HepG2 (cell line): ENCODE data around the gene ZNF763. TPM values are rescaled to one million over a fixed set of nuclear protein-coding genes. Genes with fewer than 3 reads are reported as not detected.
A peak's percentile ranks its signal among the peaks of the same experiment; 100 is the strongest.

Experiments used
- ATRX ChIP-seq: sonication (generic); formaldehyde crosslinking; IDR thresholded peaks from 2 replicates; pipeline ENCODE4 v1.4.0; 2020; ENCODE audit warnings: missing genetic modification reagents, borderline replicate concordance
- CHCHD3 ChIP-seq: sonication (generic); formaldehyde crosslinking; IDR thresholded peaks from 2 replicates; pipeline ENCODE4 v1.8.0; 2022; ENCODE audit warnings: mild to moderate bottlenecking, missing genetic modification reagents, moderate library complexity
- DNMT1 ChIP-seq: sonication (generic); formaldehyde crosslinking; IDR thresholded peaks from 2 replicates; pipeline ENCODE4 v1.5.1; 2020; ENCODE audit warnings: mild to moderate bottlenecking, missing genetic modification reagents
- MTF2 ChIP-seq: sonication (generic); formaldehyde crosslinking; IDR thresholded peaks from 2 replicates; pipeline ENCODE4 v1.5.0; 2020; ENCODE audit warnings: missing genetic modification reagents, borderline replicate concordance
- NFYC ChIP-seq: IDR thresholded peaks from 2 replicates; pipeline ENCODE4 v1.6.1; 2016; ENCODE audit warnings: missing genetic modification reagents, missing compliant biosample characterization
- PLRG1 ChIP-seq: fragments of 450-650 bp; conservative IDR thresholded peaks from 2 replicates; pipeline ENCODE4 v1.6.1; 2016
- RAD51 ChIP-seq: fragments of 450-650 bp; IDR thresholded peaks from 2 replicates; pipeline ENCODE4 v1.6.1; 2016; ENCODE audit warnings: borderline replicate concordance
- RFXAP ChIP-seq: sonication (generic); formaldehyde crosslinking; IDR thresholded peaks from 2 replicates; pipeline ENCODE4 v1.4.0; 2020; ENCODE audit warnings: missing genetic modification reagents, borderline replicate concordance
- RORA ChIP-seq: sonication (generic); formaldehyde crosslinking; IDR thresholded peaks from 2 replicates; pipeline ENCODE4 v1.5.0; 2020; ENCODE audit warnings: mild to moderate bottlenecking, missing genetic modification reagents, moderate library complexity
- RXRB ChIP-seq: IDR thresholded peaks from 2 replicates; pipeline ENCODE4 v1.6.1; 2016; ENCODE audit warnings: borderline replicate concordance, missing genetic modification reagents, missing compliant biosample characterization
- SP140L ChIP-seq: sonication (generic); formaldehyde crosslinking; IDR thresholded peaks from 2 replicates; pipeline ENCODE4 v1.4.0; 2020; ENCODE audit warnings: missing genetic modification reagents, borderline replicate concordance
- TBP ChIP-seq: sonication (generic); formaldehyde crosslinking; IDR thresholded peaks from 2 replicates; pipeline ENCODE4 v1.5.0; 2020; ENCODE audit warnings: missing genetic modification reagents
- TMF1 ChIP-seq: sonication (generic); formaldehyde crosslinking; IDR thresholded peaks from 2 replicates; pipeline ENCODE4 v1.8.1; 2022; ENCODE audit warnings: low read depth, missing genetic modification reagents
- ZBTB7B ChIP-seq: sonication (generic); formaldehyde crosslinking; IDR thresholded peaks from 2 replicates; pipeline ENCODE4 v1.4.0; 2020; ENCODE audit warnings: missing genetic modification reagents
- ZNF670 ChIP-seq: sonication (generic); formaldehyde crosslinking; IDR thresholded peaks from 2 replicates; pipeline ENCODE4 v1.8.0; 2022; ENCODE audit warnings: mild to moderate bottlenecking, missing genetic modification reagents, borderline replicate concordance
- ZNF766 ChIP-seq: sonication (generic); formaldehyde crosslinking; IDR thresholded peaks from 2 replicates; pipeline ENCODE4 v1.5.0; 2020; ENCODE audit warnings: missing genetic modification reagents, borderline replicate concordance
- ZNF841 ChIP-seq: sonication (generic); formaldehyde crosslinking; IDR thresholded peaks from 2 replicates; pipeline ENCODE4 v1.8.1; 2023; ENCODE audit warnings: missing genetic modification reagents, borderline replicate concordance
- polyA plus RNA-seq, 8 experiments: library from polyadenylated mRNA; depleted of rRNA in 3 of 8; stranded (reverse) in 7 of 8; unstranded in 1 of 8; fragments of >200 nt; fragmentation: Illumina TruSeq in 4 of 8; extraction: Trizol in 4 of 8; gene quantifications; 2 replicates each; pipeline versions ENCODE4 v1.2.1 to v1.2.3, GENCODE V29; 2011 to 2016; ENCODE audit warnings: low read depth in 4 of 8, missing spikeins in 1 of 8, mixed read lengths in 1 of 8; ENCODE audit not compliant: insufficient read depth in 1 of 8
- total RNA-seq, 5 experiments: library from RNA; depleted of rRNA; stranded (reverse); fragments of >200 nt; fragmentation: Illumina TruSeq; extraction: Trizol; gene quantifications; 2 replicates each; pipeline ENCODE4 v1.2.3, GENCODE V29; 2016; ENCODE audit warnings: low read depth in 1 of 5
- TF ChIP-seq, protein P1 (sequence below): IDR thresholded peaks from 2 replicates; pipeline ENCODE4 v1.6.1; 2016; ENCODE audit warnings: missing compliant biosample characterization, missing genetic modification reagents, borderline replicate concordance
- TF ChIP-seq, protein P2 (sequence below): sonication (generic); formaldehyde crosslinking; IDR thresholded peaks from 2 replicates; pipeline ENCODE4 v1.5.0; 2020; ENCODE audit warnings: mild to moderate bottlenecking, missing genetic modification reagents
- TF ChIP-seq, protein P3 (sequence below): sonication (generic); formaldehyde crosslinking; IDR thresholded peaks from 2 replicates; pipeline ENCODE4 v1.4.0; 2020; ENCODE audit warnings: missing genetic modification reagents, mild to moderate bottlenecking, borderline replicate concordance
- TF ChIP-seq, protein P4 (sequence below): sonication (generic); formaldehyde crosslinking; IDR thresholded peaks from 2 replicates; pipeline ENCODE4 v1.8.0; 2022; ENCODE audit warnings: mild to moderate bottlenecking, missing genetic modification reagents, moderate library complexity
- TF ChIP-seq, protein P5 (sequence below): sonication (generic); formaldehyde crosslinking; conservative IDR thresholded peaks from 2 replicates; pipeline ENCODE4 v1.4.0; 2020; ENCODE audit warnings: missing genetic modification reagents

The ZNF763 gene
- total and polyA plus RNA-seq, 2 of the 13 experiments (the other 11 are each of a cell fraction or from before 2014, with no cell fraction given), result 0.08 to 0.42 TPM

DNA sequence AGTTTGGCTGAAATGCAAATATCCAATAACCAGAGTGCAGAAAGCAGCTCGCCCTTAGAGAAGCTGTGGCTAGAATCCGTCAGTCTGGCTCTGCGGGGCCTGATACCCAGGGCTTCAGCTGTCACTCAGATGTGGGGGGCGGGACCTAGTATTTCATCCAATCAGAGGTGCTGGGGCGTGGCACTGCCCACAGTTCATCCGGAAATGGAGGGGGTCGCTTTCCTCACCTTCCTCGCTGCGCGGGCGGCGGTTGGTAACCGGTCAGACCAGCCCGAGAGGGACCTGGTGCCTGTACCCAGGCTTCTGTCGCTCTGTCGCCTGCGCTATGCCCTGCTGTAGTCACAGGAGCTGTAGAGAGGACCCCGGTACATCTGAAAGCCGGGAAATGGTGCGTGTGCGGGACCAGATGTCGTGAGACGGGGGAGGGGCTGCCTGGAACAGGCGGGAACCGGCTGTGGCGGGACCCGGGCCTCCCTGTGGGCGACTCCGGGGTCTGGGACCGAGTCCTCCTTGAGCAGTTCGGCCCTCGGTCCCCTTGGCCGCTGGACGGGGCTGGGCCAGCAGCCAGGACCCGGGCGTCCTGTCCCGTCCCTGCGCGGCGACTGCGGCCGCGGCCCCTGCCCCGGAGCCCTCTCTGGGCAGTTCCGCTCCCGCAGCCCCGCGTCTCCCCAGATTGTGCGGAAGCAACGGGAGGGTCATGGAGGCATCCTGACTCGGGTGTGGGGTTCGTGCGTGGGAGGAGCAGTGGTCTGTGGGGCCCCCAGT is 39.8 kb upstream of the ZNF763 start, which contains the start of gene ZNF700 (continued):
- TF ChIP-seq ZNF766 (CRISPR knock-in tag) (0 out of 2 replicates have a peak, but pooled peaks have one; percentile 31), TMF1 (CRISPR knock-in tag) (no peak), CHCHD3 (CRISPR knock-in tag) (no peak), RFXAP (CRISPR knock-in tag) (no peak), ZBTB7B (CRISPR knock-in tag) (peak; percentile 70), TBP (CRISPR knock-in tag) (no peak), ZNF841 (CRISPR knock-in tag) (0 out of 2 replicates have a peak, but pooled peaks have one; percentile 85), ZNF670 (CRISPR knock-in tag) (peak; percentile 21; the same call in 1 of the 2 replicates), RAD51 (no peak), DNMT1 (CRISPR knock-in tag) (no peak), RORA (CRISPR knock-in tag) (no peak), RXRB (CRISPR knock-in tag) (peak; percentile 27; the same call in 1 of the 2 replicates), SP140L (CRISPR knock-in tag) (no peak), NFYC (CRISPR knock-in tag) (peak; percentile 86), MTF2 (CRISPR knock-in tag) (no peak), PLRG1 (no peak), ATRX (CRISPR knock-in tag) (no peak)
- TF ChIP-seq, protein P1, sequence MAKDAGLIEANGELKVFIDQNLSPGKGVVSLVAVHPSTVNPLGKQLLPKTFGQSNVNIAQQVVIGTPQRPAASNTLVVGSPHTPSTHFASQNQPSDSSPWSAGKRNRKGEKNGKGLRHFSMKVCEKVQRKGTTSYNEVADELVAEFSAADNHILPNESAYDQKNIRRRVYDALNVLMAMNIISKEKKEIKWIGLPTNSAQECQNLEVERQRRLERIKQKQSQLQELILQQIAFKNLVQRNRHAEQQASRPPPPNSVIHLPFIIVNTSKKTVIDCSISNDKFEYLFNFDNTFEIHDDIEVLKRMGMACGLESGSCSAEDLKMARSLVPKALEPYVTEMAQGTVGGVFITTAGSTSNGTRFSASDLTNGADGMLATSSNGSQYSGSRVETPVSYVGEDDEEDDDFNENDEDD (CRISPR knock-in tag), result peak; percentile 39; the same call in 1 of the 2 replicates
- TF ChIP-seq, protein P2, sequence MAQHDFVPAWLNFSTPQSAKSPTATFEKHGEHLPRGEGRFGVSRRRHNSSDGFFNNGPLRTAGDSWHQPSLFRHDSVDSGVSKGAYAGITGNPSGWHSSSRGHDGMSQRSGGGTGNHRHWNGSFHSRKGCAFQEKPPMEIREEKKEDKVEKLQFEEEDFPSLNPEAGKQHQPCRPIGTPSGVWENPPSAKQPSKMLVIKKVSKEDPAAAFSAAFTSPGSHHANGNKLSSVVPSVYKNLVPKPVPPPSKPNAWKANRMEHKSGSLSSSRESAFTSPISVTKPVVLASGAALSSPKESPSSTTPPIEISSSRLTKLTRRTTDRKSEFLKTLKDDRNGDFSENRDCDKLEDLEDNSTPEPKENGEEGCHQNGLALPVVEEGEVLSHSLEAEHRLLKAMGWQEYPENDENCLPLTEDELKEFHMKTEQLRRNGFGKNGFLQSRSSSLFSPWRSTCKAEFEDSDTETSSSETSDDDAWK (CRISPR knock-in tag), result no peak
- TF ChIP-seq, protein P3, sequence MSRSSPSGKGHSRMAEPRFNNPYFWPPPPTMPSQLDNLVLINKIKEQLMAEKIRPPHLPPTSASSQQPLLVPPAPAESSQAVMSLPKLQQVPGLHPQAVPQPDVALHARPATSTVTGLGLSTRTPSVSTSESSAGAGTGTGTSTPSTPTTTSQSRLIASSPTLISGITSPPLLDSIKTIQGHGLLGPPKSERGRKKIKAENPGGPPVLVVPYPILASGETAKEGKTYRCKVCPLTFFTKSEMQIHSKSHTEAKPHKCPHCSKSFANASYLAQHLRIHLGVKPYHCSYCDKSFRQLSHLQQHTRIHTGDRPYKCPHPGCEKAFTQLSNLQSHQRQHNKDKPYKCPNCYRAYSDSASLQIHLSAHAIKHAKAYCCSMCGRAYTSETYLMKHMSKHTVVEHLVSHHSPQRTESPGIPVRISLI (CRISPR knock-in tag), result no peak
- TF ChIP-seq, protein P4, sequence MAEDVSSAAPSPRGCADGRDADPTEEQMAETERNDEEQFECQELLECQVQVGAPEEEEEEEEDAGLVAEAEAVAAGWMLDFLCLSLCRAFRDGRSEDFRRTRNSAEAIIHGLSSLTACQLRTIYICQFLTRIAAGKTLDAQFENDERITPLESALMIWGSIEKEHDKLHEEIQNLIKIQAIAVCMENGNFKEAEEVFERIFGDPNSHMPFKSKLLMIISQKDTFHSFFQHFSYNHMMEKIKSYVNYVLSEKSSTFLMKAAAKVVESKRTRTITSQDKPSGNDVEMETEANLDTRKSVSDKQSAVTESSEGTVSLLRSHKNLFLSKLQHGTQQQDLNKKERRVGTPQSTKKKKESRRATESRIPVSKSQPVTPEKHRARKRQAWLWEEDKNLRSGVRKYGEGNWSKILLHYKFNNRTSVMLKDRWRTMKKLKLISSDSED (CRISPR knock-in tag), result no peak
- TF ChIP-seq, protein P5, sequence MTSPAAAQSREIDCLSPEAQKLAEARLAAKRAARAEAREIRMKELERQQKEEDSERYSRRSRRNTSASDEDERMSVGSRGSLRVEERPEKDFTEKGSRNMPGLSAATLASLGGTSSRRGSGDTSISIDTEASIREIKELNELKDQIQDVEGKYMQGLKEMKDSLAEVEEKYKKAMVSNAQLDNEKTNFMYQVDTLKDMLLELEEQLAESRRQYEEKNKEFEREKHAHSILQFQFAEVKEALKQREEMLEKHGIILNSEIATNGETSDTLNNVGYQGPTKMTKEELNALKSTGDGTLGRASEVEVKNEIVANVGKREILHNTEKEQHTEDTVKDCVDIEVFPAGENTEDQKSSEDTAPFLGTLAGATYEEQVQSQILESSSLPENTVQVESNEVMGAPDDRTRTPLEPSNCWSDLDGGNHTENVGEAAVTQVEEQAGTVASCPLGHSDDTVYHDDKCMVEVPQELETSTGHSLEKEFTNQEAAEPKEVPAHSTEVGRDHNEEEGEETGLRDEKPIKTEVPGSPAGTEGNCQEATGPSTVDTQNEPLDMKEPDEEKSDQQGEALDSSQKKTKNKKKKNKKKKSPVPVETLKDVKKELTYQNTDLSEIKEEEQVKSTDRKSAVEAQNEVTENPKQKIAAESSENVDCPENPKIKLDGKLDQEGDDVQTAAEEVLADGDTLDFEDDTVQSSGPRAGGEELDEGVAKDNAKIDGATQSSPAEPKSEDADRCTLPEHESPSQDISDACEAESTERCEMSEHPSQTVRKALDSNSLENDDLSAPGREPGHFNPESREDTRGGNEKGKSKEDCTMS, result no peak
